KOPT-K1 (cell line): Measurements from ENCODE around the gene ARL14EP.

Experiments
- H3K27ac ChIP-seq: fragments of 200-600 bp; sonication (generic); 2 replicates; pipeline ENCODE4 v1.5.1; 2016; ENCODE audit warnings: antibody characterized with exemption, mild to moderate bottlenecking, low read depth, low read length; ENCODE audit not compliant: poor library complexity, severe bottlenecking
- H3K36me3 ChIP-seq: fragments of 200-600 bp; sonication (generic); 2 replicates; pipeline ENCODE4 v1.5.1; 2017; ENCODE audit warnings: antibody characterized with exemption, mild to moderate bottlenecking, low read length, moderate library complexity; ENCODE audit not compliant: insufficient read depth
- H3K9me3 ChIP-seq: fragments of 200-600 bp; sonication (generic); 2 replicates; pipeline ENCODE4 v1.5.1; 2017; ENCODE audit warnings: antibody characterized with exemption, low read length, mild to moderate bottlenecking; ENCODE audit not compliant: insufficient read depth, poor library complexity, severe bottlenecking

ARL14EP gene

GRCh38 chr11:30348035-30348434, 25.1 kb downstream of the ARL14EP start:
- Histone ChIP-seq H3K27ac (no peak overlapping the region), H3K9me3 (no peaks in the 10 kb centered on the region), H3K36me3 (0 out of 2 replicates have a peak, but pooled peaks cover 3% of the 10 kb centered on the region)

- H3K27ac ChIP-seq, result no peak overlapping the region
- H3K36me3 ChIP-seq, result 0 out of 2 replicates have a peak, but pooled peaks cover 3% of the 10 kb centered on the region
- no peaks in the 10 kb centered on the region for H3K9me3 ChIP-seq
Observed at GRCh38 chr11:30349885-30350284, 27.0 kb downstream of the ARL14EP start.

GRCh38 chr11:30350384-30350783, 27.5 kb downstream of the ARL14EP start:
- 0 out of 2 replicates have a peak, but pooled peaks cover 3% of the 10 kb centered on the region for H3K36me3 ChIP-seq
- no peak overlapping the region for H3K27ac ChIP-seq
- no peaks in the 10 kb centered on the region for H3K9me3 ChIP-seq

GRCh38 chr11:30351061-30351460, 28.2 kb downstream of the ARL14EP start:
- Histone ChIP-seq H3K9me3 (no peaks in the 10 kb centered on the region), H3K27ac (no peak overlapping the region), H3K36me3 (no peaks in the 10 kb centered on the region)

GRCh38 chr11:30356391-30356790, 33.5 kb downstream of the ARL14EP start:
- Histone ChIP-seq H3K27ac (no peak overlapping the region), H3K9me3 (no peaks in the 10 kb centered on the region), H3K36me3 (no peaks in the 10 kb centered on the region)

GRCh38 chr11:30357872-30358271, 35.0 kb downstream of the ARL14EP start:
- Histone ChIP-seq H3K36me3 (no peaks in the 10 kb centered on the region), H3K9me3 (no peaks in the 10 kb centered on the region), H3K27ac (no peak overlapping the region)

- Histone ChIP-seq H3K9me3 (no peaks in the 10 kb centered on the region), H3K27ac (no peak overlapping the region), H3K36me3 (no peaks in the 10 kb centered on the region)
Observed at GRCh38 chr11:30358536-30358935, 35.6 kb downstream of the ARL14EP start.

GRCh38 chr11:30360741-30361140, 37.8 kb downstream of the ARL14EP start:
- H3K9me3 ChIP-seq, result no peaks in the 10 kb centered on the region
- H3K27ac ChIP-seq, result no peak overlapping the region
- H3K36me3 ChIP-seq, result no peaks in the 10 kb centered on the region

GRCh38 chr11:30364139-30364836, 41.4 kb downstream of the ARL14EP start:
- H3K27ac ChIP-seq, result no peak overlapping the region
- H3K9me3 ChIP-seq, result no peaks in the 10 kb centered on the region
- no peaks in the 10 kb centered on the region for H3K36me3 ChIP-seq

- Histone ChIP-seq H3K27ac (no peak overlapping the region), H3K9me3 (no peaks in the 10 kb centered on the region), H3K36me3 (no peaks in the 10 kb centered on the region)
Observed at GRCh38 chr11:30364837-30365482, 42.1 kb downstream of the ARL14EP start.

GRCh38 chr11:30365793-30366517, 43.1 kb downstream of the ARL14EP start:
- Histone ChIP-seq H3K27ac (no peak overlapping the region), H3K9me3 (no peaks in the 10 kb centered on the region), H3K36me3 (no peaks in the 10 kb centered on the region)

GRCh38 chr11:30368394-30368793, 45.5 kb downstream of the ARL14EP start:
- H3K27ac ChIP-seq, result no peak overlapping the region
- H3K36me3 ChIP-seq, result no peaks in the 10 kb centered on the region
- no peaks in the 10 kb centered on the region for H3K9me3 ChIP-seq

GRCh38 chr11:30370164-30370563, 47.3 kb downstream of the ARL14EP start:
- no peaks in the 10 kb centered on the region for H3K9me3 ChIP-seq
- H3K36me3 ChIP-seq, result no peaks in the 10 kb centered on the region
- no peak overlapping the region for H3K27ac ChIP-seq

- H3K9me3 ChIP-seq, result no peaks in the 10 kb centered on the region
- no peaks in the 10 kb centered on the region for H3K36me3 ChIP-seq
- no peak overlapping the region for H3K27ac ChIP-seq
Observed at GRCh38 chr11:30377347-30377746, 54.4 kb downstream of the ARL14EP start.

- Histone ChIP-seq H3K36me3 (no peaks in the 10 kb centered on the region), H3K9me3 (no peaks in the 10 kb centered on the region), H3K27ac (no peak overlapping the region)
Observed at GRCh38 chr11:30380846-30381245, 57.9 kb downstream of the ARL14EP start.
